Activated CD4-positive, alpha-beta memory T cell treated with anti-CD3 and anti-CD28 coated beads for 36 hours (primary cell): ENCODE results near the gene STAT6. TPM values are rescaled to one million over a fixed set of nuclear protein-coding genes. Genes with fewer than 3 reads are reported as not detected.

Experiments
- CTCF ChIA-PET: fragments of 350-600 bp; sonication (Branson Sonifier 250); formaldehyde crosslinking; loops from one replicate; lab custom pipeline; 2021; ENCODE audit warnings: antibody characterized with exemption, inconsistent platforms; lab: Charles Lee
- POLR2A ChIA-PET: fragments of 350-600 bp; sonication (Branson Sonifier 250); formaldehyde crosslinking; loops from one replicate; lab custom pipeline; 2021; ENCODE audit warnings: antibody characterized with exemption; lab: Charles Lee
- DNase-seq: peaks from one replicate; pipeline ENCODE4 v3.0.0-alpha.2; 2020
- H3K27ac Mint-ChIP-seq: one replicate; pipeline ENCODE4 v1.8.0; 2021; ENCODE audit warnings: mixed read lengths
- H3K27me3 Mint-ChIP-seq: one replicate; pipeline ENCODE4 v1.8.0; 2021; ENCODE audit warnings: mixed read lengths
- H3K36me3 Mint-ChIP-seq: one replicate; pipeline ENCODE4 v1.8.0; 2021; ENCODE audit warnings: mixed read lengths
- H3K4me1 Mint-ChIP-seq: one replicate; pipeline ENCODE4 v1.8.0; 2021; ENCODE audit warnings: low read depth, mixed read lengths
- H3K4me3 Mint-ChIP-seq: one replicate; pipeline ENCODE4 v1.8.0; 2021; ENCODE audit warnings: mild to moderate bottlenecking, mixed read lengths
- H3K9me3 Mint-ChIP-seq: one replicate; pipeline ENCODE4 v1.8.0; 2021; ENCODE audit warnings: mixed read lengths
- intact Hi-C: fragments of 100-400 bp; cut with micrococcal nuclease; formaldehyde crosslinking; loops from one replicate; pipeline ENCODE4 v1.15.1; 2023
- total RNA-seq, 2 experiments: library from RNA; stranded (reverse); gene quantifications; one replicate each; pipeline ENCODE4 v1.2.3, GENCODE V29; 2021

Gene STAT6
- total RNA-seq, 2 experiments from 2014 or later, result 209 to 218 TPM

- no peak for DNase-seq
- ChIA-PET CTCF (interaction anchor here (0.8 to 1.5 kb wide), 2 partner anchors 18 to 100 kb away, joined by 3 to 5 read pairs; no protein-coding TSS in a partner anchor), POLR2A (no interaction called here)
- Mint-ChIP-seq H3K4me1 (no peaks in the 10 kb centered on the region), H3K27me3 (no peaks in the 10 kb centered on the region), H3K27ac (no peak overlapping the region), H3K9me3 (no peaks in the 10 kb centered on the region), H3K4me3 (no peak overlapping the region), H3K36me3 (no peaks in the 10 kb centered on the region)
- intact Hi-C loops, result no loop called here
These were observed 31.6 kb upstream of the STAT6 start for GRCh38 chr12:57142727-57143126.

GRCh38 chr12:57142121-57142520 is 31.0 kb upstream of the STAT6 start:
- CTCF ChIA-PET, result interaction anchor here (0.8 to 1.5 kb wide), 2 partner anchors 17 to 100 kb away, joined by 3 to 5 read pairs; no protein-coding TSS in a partner anchor

GRCh38 chr12:57141249-57141648 is 30.1 kb upstream of the STAT6 start:
- intact Hi-C loops, result no loop called here
- CTCF ChIA-PET, result interaction anchor here (1.5 kb wide), 1 partner anchor 17 kb away, joined by 5 read pairs; no protein-coding TSS in a partner anchor
- H3K4me1 Mint-ChIP-seq, result no peaks in the 10 kb centered on the region
- H3K9me3 Mint-ChIP-seq, result no peaks in the 10 kb centered on the region
- no peak for DNase-seq
- H3K36me3 Mint-ChIP-seq, result no peaks in the 10 kb centered on the region
- H3K4me3 Mint-ChIP-seq, result no peak overlapping the region
- no peaks in the 10 kb centered on the region for H3K27me3 Mint-ChIP-seq
- POLR2A ChIA-PET, result no interaction called here
- no peak overlapping the region for H3K27ac Mint-ChIP-seq

More at GRCh38 chr12:57142121-57142520, 31.0 kb upstream of the STAT6 start:
- intact Hi-C loops, result no loop called here
- no peak overlapping the region for H3K27ac Mint-ChIP-seq
- no peaks in the 10 kb centered on the region for H3K36me3 Mint-ChIP-seq
- H3K4me1 Mint-ChIP-seq, result no peaks in the 10 kb centered on the region
- POLR2A ChIA-PET, result no interaction called here
- H3K4me3 Mint-ChIP-seq, result no peak overlapping the region
- no peaks in the 10 kb centered on the region for H3K9me3 Mint-ChIP-seq
- H3K27me3 Mint-ChIP-seq, result no peaks in the 10 kb centered on the region
- no peak for DNase-seq

GRCh38 chr12:57139796-57140649 is 28.9 kb upstream of the STAT6 start:
- CTCF ChIA-PET, result no interaction called here
- POLR2A ChIA-PET, result no interaction called here
- no peak for DNase-seq
- no peak overlapping the region for H3K27ac Mint-ChIP-seq
- no peaks in the 10 kb centered on the region for H3K4me1 Mint-ChIP-seq
- H3K36me3 Mint-ChIP-seq, result no peaks in the 10 kb centered on the region
- intact Hi-C loops, result no loop called here
- no peak overlapping the region for H3K4me3 Mint-ChIP-seq
- no peaks in the 10 kb centered on the region for H3K9me3 Mint-ChIP-seq
- H3K27me3 Mint-ChIP-seq, result no peaks in the 10 kb centered on the region

GRCh38 chr12:57138526-57139272 is 27.5 kb upstream of the STAT6 start:
- no peaks in the 10 kb centered on the region for H3K9me3 Mint-ChIP-seq
- H3K27me3 Mint-ChIP-seq, result no peaks in the 10 kb centered on the region
- no peak overlapping the region for H3K4me3 Mint-ChIP-seq
- no peaks in the 10 kb centered on the region for H3K4me1 Mint-ChIP-seq
- intact Hi-C loops, result no loop called here
- ChIA-PET POLR2A (no interaction called here), CTCF (no interaction called here)
- no peak for DNase-seq
- no peak overlapping the region for H3K27ac Mint-ChIP-seq
- no peaks in the 10 kb centered on the region for H3K36me3 Mint-ChIP-seq

- Mint-ChIP-seq H3K9me3 (no peaks in the 10 kb centered on the region), H3K27me3 (no peaks in the 10 kb centered on the region), H3K4me1 (no peaks in the 10 kb centered on the region), H3K4me3 (no peak overlapping the region), H3K36me3 (no peaks in the 10 kb centered on the region), H3K27ac (no peak overlapping the region)
- intact Hi-C loops, result no loop called here
- ChIA-PET POLR2A (no interaction called here), CTCF (interaction anchor here (0.6 to 1.3 kb wide), 6 partner anchors 8 to 47 kb away, joined by 3 to 9 read pairs (median 4); no protein-coding TSS in a partner anchor)
- DNase-seq, result no peak
These were observed 24.6 kb upstream of the STAT6 start for GRCh38 chr12:57135527-57136326.

- H3K36me3 Mint-ChIP-seq, result no peaks in the 10 kb centered on the region
- H3K27me3 Mint-ChIP-seq, result no peaks in the 10 kb centered on the region
- ChIA-PET POLR2A (no interaction called here), CTCF (interaction anchor here (0.6 to 1.2 kb wide), 3 partner anchors 11 to 48 kb away, joined by 3 to 9 read pairs (median 4); no protein-coding TSS in a partner anchor)
- H3K27ac Mint-ChIP-seq, result no peak overlapping the region
- intact Hi-C loops, result no loop called here
- H3K4me1 Mint-ChIP-seq, result peaks cover 4% of the 10 kb centered on the region
- no peak overlapping the region for H3K4me3 Mint-ChIP-seq
- no peaks in the 10 kb centered on the region for H3K9me3 Mint-ChIP-seq
- no peak for DNase-seq
These were observed 23.8 kb upstream of the STAT6 start for GRCh38 chr12:57134949-57135348.

- intact Hi-C loops, result no loop called here
- Mint-ChIP-seq H3K4me1 (peaks cover 9% of the 10 kb centered on the region), H3K36me3 (no peaks in the 10 kb centered on the region), H3K27ac (no peak overlapping the region), H3K4me3 (no peak overlapping the region), H3K9me3 (no peaks in the 10 kb centered on the region), H3K27me3 (no peaks in the 10 kb centered on the region)
- DNase-seq, result no peak
- ChIA-PET POLR2A (no interaction called here), CTCF (interaction anchor here (1.0 to 1.5 kb wide), 2 partner anchors 10 to 79 kb away, joined by 4 to 5 read pairs; no protein-coding TSS in a partner anchor)
These were observed 22.8 kb upstream of the STAT6 start for GRCh38 chr12:57133916-57134315.

- no peaks in the 10 kb centered on the region for H3K36me3 Mint-ChIP-seq
- peaks cover 9% of the 10 kb centered on the region for H3K4me1 Mint-ChIP-seq
- intact Hi-C loops, result no loop called here
- H3K9me3 Mint-ChIP-seq, result no peaks in the 10 kb centered on the region
- ChIA-PET CTCF (interaction anchor here (0.7 to 1.5 kb wide), 3 partner anchors 9 to 391 kb away, joined by 3 to 5 read pairs (median 4); no protein-coding TSS in a partner anchor), POLR2A (no interaction called here)
- H3K27me3 Mint-ChIP-seq, result no peaks in the 10 kb centered on the region
- H3K27ac Mint-ChIP-seq, result no peak overlapping the region
- DNase-seq, result no peak
- no peak overlapping the region for H3K4me3 Mint-ChIP-seq
These were observed 21.9 kb upstream of the STAT6 start for GRCh38 chr12:57133013-57133569.

- Mint-ChIP-seq H3K27me3 (peaks cover under 1% of the 10 kb centered on the region), H3K27ac (no peak overlapping the region), H3K9me3 (no peaks in the 10 kb centered on the region), H3K4me3 (no peak overlapping the region), H3K36me3 (no peaks in the 10 kb centered on the region), H3K4me1 (peaks cover 11% of the 10 kb centered on the region)
- CTCF ChIA-PET, result interaction anchor here (1.5 to 1.6 kb wide), 2 partner anchors 14 to 51 kb away, joined by 4 to 6 read pairs; no protein-coding TSS in a partner anchor
- intact Hi-C loops, result no loop called here
- DNase-seq, result no peak
- POLR2A ChIA-PET, result no interaction called here
These were observed 21.0 kb upstream of the STAT6 start for GRCh38 chr12:57131896-57132744.
